Left ventricle myocardium inferior (tissue), 1 donor: ENCODE results near the gene ASCC1. TPM values are rescaled to one million over a fixed set of nuclear protein-coding genes. Genes with fewer than 3 reads are reported as not detected.

Experiments used
- DNase-seq: peaks from one replicate; pipeline ENCODE4 v3.0.0-alpha.2; 2020
- H3K27ac ChIP-seq: fragments of 200-600 bp; replicated peaks from 2 replicates; pipeline ENCODE4 v1.8.0; 2021
- H3K27me3 ChIP-seq: fragments of 200-600 bp; 2 replicates; pipeline ENCODE4 v1.8.0; 2021; ENCODE audit warnings: low read depth
- H3K36me3 ChIP-seq: fragments of 200-600 bp; 2 replicates; pipeline ENCODE4 v1.8.0; 2021
- H3K4me1 ChIP-seq: fragments of 200-600 bp; 2 replicates; pipeline ENCODE4 v1.8.0; 2021
- H3K4me3 ChIP-seq: fragments of 200-600 bp; 2 replicates; pipeline ENCODE4 v1.8.0; 2021; ENCODE audit warnings: mild to moderate bottlenecking, moderate library complexity
- H3K9me3 ChIP-seq: fragments of 200-600 bp; replicated peaks from 2 replicates; pipeline ENCODE4 v1.8.0; 2021
- CTCF ChIP-seq: fragments of 200-600 bp; IDR thresholded peaks from 2 replicates; pipeline ENCODE4 v1.8.0; 2021; ENCODE audit warnings: antibody characterized with exemption, mild to moderate bottlenecking, borderline replicate concordance
- intact Hi-C: fragments of 100-400 bp; cut with micrococcal nuclease; formaldehyde crosslinking; loops from one replicate; pipeline ENCODE4 v1.11.0; 2022
- long read RNA-seq: library from polyadenylated mRNA; unstranded; transcript quantifications from one replicate; pipeline ENCODE4 v2.0.0, GENCODE V29; 2021
- total RNA-seq: library from RNA; stranded (reverse); fragmentation: NEBNext Ultra II Directional; extraction: Animal tissue kit (Norgen Biotek cat#: 25700); gene quantifications from one replicate; pipeline ENCODE4 v1.2.1, GENCODE V29; 2021
- donor health status: DM: no; HTN: yes; CAD: no; lungs with severe emphysema.

Gene ASCC1
- total RNA-seq, result 37.0 TPM
- long read RNA-seq, transcript ASCC1-202 (10 exons, 2,002 nt), result major isoform, 23 of 58 reads
- long read RNA-seq, partial matches to known transcripts, result 8 of 58 reads
- long read RNA-seq, other reads (novel, unspliced or antisense), result 26 of 58 reads

GRCh38 chr10:72215611-72216549, at the start of gene ASCC1, which contains the start of gene ANAPC16:
ASCC1 (minus strand) TSS chr10:72216276; CDS start chr10:72213298, 2,978 bp downstream.
ANAPC16 (plus strand) TSS chr10:72216012; CDS start chr10:72223915, 7,903 bp downstream.
- H3K27me3 ChIP-seq, result no peaks in the 10 kb centered on the region
- peak; percentile 93 for DNase-seq
- no peaks in the 10 kb centered on the region for H3K9me3 ChIP-seq
- peaks cover 27% of the 10 kb centered on the region for H3K36me3 ChIP-seq
- peak within 1 kb of the TSS; percentile 69 for H3K4me3 ChIP-seq
- intact Hi-C loops, result no loop called here
- no peak for TF ChIP-seq CTCF
- H3K27ac ChIP-seq, result peak within 1 kb of the TSS; percentile 98
- peaks cover 58% of the 10 kb centered on the region for H3K4me1 ChIP-seq

DNA sequence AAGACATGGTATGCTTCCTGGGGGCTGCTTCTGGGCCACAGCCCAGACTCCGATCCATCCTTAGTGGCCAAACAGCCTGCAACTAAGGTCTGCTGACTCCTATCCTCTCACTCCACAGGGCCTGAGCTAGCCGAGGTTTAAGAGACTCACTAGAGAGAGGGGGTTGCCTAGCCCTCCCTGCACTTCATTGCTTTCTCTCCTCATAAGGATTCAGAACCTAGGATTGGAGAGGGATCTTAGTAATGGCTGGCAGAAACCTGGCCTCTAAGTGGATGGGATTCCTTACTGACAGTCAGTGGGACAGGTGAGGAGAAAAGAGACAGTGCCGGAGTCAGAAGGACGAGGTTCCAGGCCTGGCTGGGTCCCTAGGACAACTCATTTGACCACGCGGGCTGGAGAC, 49.4 kb upstream of the ASCC1 start:
- no peaks in the 10 kb centered on the region for H3K36me3 ChIP-seq
- H3K4me1 ChIP-seq, result peaks cover 31% of the 10 kb centered on the region
- TF ChIP-seq CTCF, result no peak
- no peak overlapping the region for H3K27ac ChIP-seq
- intact Hi-C loops, result no loop called here
- no peak overlapping the region for H3K4me3 ChIP-seq
- H3K27me3 ChIP-seq, result no peaks in the 10 kb centered on the region
- no peak for DNase-seq
- H3K9me3 ChIP-seq, result no peaks in the 10 kb centered on the region

DNA sequence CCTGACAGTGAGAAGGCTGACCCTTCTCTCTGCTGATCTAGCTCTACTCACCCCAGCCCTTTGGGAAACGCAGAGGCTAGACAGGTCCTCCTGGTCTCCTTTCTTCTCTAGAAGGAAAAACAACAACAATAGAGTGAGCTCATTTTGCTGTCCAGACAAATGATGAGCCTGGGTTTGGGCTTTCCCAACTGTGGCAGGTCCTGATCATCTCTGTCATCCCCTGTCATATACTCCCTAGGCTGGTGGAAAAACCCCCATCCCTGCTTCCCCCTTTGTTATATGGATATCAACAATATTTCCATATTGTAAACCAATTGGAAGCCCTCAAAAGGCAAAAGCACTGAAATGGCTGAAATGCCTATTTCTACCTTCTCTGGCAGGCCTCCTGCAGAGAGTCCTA, 48.5 kb upstream of the ASCC1 start:
- H3K27ac ChIP-seq, result no peak overlapping the region
- H3K4me1 ChIP-seq, result peaks cover 39% of the 10 kb centered on the region
- H3K9me3 ChIP-seq, result no peaks in the 10 kb centered on the region
- H3K4me3 ChIP-seq, result no peak overlapping the region
- no peak for TF ChIP-seq CTCF
- intact Hi-C loops, result no loop called here
- H3K36me3 ChIP-seq, result no peaks in the 10 kb centered on the region
- H3K27me3 ChIP-seq, result no peaks in the 10 kb centered on the region
- DNase-seq, result no peak

- no peak for DNase-seq
- intact Hi-C loops, result no loop called here
- peak overlapping the region; percentile 33 for H3K27ac ChIP-seq
- no peak overlapping the region for H3K4me3 ChIP-seq
- no peak for TF ChIP-seq CTCF
- no peaks in the 10 kb centered on the region for H3K27me3 ChIP-seq
- H3K36me3 ChIP-seq, result no peaks in the 10 kb centered on the region
- H3K9me3 ChIP-seq, result no peaks in the 10 kb centered on the region
- H3K4me1 ChIP-seq, result peaks cover 47% of the 10 kb centered on the region
Observed at GRCh38 chr10:72263613-72264241, 47.7 kb upstream of the ASCC1 start.

- H3K27ac ChIP-seq, result peak overlapping the region; percentile 97
- peak overlapping the region; percentile 64 for H3K4me3 ChIP-seq
- no peak for DNase-seq
- peaks cover 66% of the 10 kb centered on the region for H3K4me1 ChIP-seq
- TF ChIP-seq CTCF, result no peak
- no peaks in the 10 kb centered on the region for H3K9me3 ChIP-seq
- H3K27me3 ChIP-seq, result no peaks in the 10 kb centered on the region
- H3K36me3 ChIP-seq, result no peaks in the 10 kb centered on the region
- intact Hi-C loops, result no loop called here
Observed at GRCh38 chr10:72261784-72262404, 45.8 kb upstream of the ASCC1 start.
